B cell (primary cell): Measurements from ENCODE around the gene SLC25A40. TPM values are rescaled to one million over a fixed set of nuclear protein-coding genes. Genes with fewer than 3 reads are reported as not detected.
"Not testable (repeated sequence)": the region's sequence is repeated elsewhere in the genome, so short reads cannot be mapped to it uniquely, and the experiment has no call there.

ENCODE experiments used
- ATAC-seq: fragments of 200-7000 bp; cut with Tn5 transposase; one replicate; pipeline ENCODE4 v1.10.0; 2021; ENCODE audit warnings: low read depth, mild to moderate bottlenecking, moderate number of reproducible peaks, moderate library complexity
- CTCF ChIA-PET: fragments of 350-600 bp; sonication (Branson Sonifier 250); formaldehyde crosslinking; loops from one replicate; lab custom pipeline; 2021; ENCODE audit warnings: antibody characterized with exemption, inconsistent platforms; lab: Charles Lee
- POLR2A ChIA-PET: fragments of 350-600 bp; sonication (Branson Sonifier 250); formaldehyde crosslinking; loops from one replicate; lab custom pipeline; 2021; ENCODE audit warnings: antibody characterized with exemption; lab: Charles Lee
- DNase-seq: peaks from one replicate; pipeline ENCODE4 v3.0.0; 2013
- H2AFZ ChIP-seq: 2 replicates; pipeline ENCODE4 v1.6.1; 2012; ENCODE audit warnings: mild to moderate bottlenecking, low read depth, low read length; ENCODE audit not compliant: insufficient read depth, poor library complexity, severe bottlenecking
- H3K27ac ChIP-seq, 2 donors: 1 replicate in 1 of 2; 2 replicates in 1 of 2; pipeline ENCODE4 v1.5.1; 2012 to 2013; ENCODE audit warnings: low read length in 2 of 2, mild to moderate bottlenecking in 2 of 2, moderate library complexity in 1 of 2
- H3K27me3 ChIP-seq, 4 experiments: fragments of 200-600 bp in 1 of 4; sonication (generic) in 1 of 4; replicated peaks in 1 of 4; 1 replicate in 2 of 4; 2 replicates in 2 of 4; pipeline versions ENCODE4 v1.6.1 to v1.7.0; 2013 to 2016; ENCODE audit warnings: low read length in 3 of 4, mild to moderate bottlenecking in 2 of 4, mixed read lengths in 1 of 4, moderate library complexity in 1 of 4; ENCODE audit not compliant: insufficient read depth in 4 of 4, control insufficient read depth in 3 of 4; ENCODE audit errors: control extremely low read depth in 1 of 4
- H3K36me3 ChIP-seq, 2 experiments: replicated peaks in 1 of 2; 1 replicate in 1 of 2; 2 replicates in 1 of 2; pipeline versions ENCODE4 v1.6.1 to v1.7.1; 2013; ENCODE audit warnings: low read length in 1 of 2; ENCODE audit not compliant: insufficient read depth in 2 of 2, control insufficient read depth in 1 of 2; ENCODE audit errors: control extremely low read depth in 1 of 2, extremely low read depth in 1 of 2
- H3K4me1 ChIP-seq, 2 donors: fragments of 200-600 bp in 1 of 2; sonication (generic) in 1 of 2; 1 replicate in 1 of 2; 2 replicates in 1 of 2; pipeline versions ENCODE4 v1.5.1 to v1.6.1; 2013 to 2017; ENCODE audit warnings: low read length in 2 of 2; ENCODE audit not compliant: control insufficient read depth in 2 of 2, insufficient read depth in 2 of 2
- H3K4me2 ChIP-seq: replicated peaks from 2 replicates; pipeline ENCODE3; 2012; ENCODE audit warnings: mild to moderate bottlenecking, low read depth, low read length; ENCODE audit not compliant: poor library complexity, severe bottlenecking
- H3K4me3 ChIP-seq, 5 experiments: fragments of 200-600 bp in 1 of 5; sonication (generic) in 1 of 5; 1 replicate in 3 of 5; 2 replicates in 2 of 5; pipeline versions ENCODE4 v1.5.1 to v1.7.0; 2011 to 2016; ENCODE audit warnings: low read length in 4 of 5, mild to moderate bottlenecking in 4 of 5, low read depth in 2 of 5, control low read depth in 1 of 5, moderate library complexity in 1 of 5; ENCODE audit not compliant: insufficient read depth in 1 of 5; ENCODE audit errors: control extremely low read depth in 1 of 5, extremely low read depth in 1 of 5
- H3K79me2 ChIP-seq: fragments of 200-600 bp; sonication (generic); one replicate; pipeline ENCODE4 v1.6.0; 2016; ENCODE audit warnings: low read length; ENCODE audit not compliant: control insufficient read depth, insufficient read depth
- H3K9ac ChIP-seq: fragments of 200-600 bp; sonication (generic); 2 replicates; pipeline ENCODE4 v1.6.1; 2017; ENCODE audit warnings: mild to moderate bottlenecking, low read length, moderate library complexity
- H3K9me3 ChIP-seq, 3 donors: one replicate each; pipeline versions ENCODE4 v1.6.1 to v1.7.1; 2013; ENCODE audit warnings: low read length in 2 of 3; ENCODE audit not compliant: control insufficient read depth in 2 of 3, insufficient read depth in 1 of 3; ENCODE audit errors: control extremely low read depth in 1 of 3
- H4K20me1 ChIP-seq: 2 replicates; pipeline ENCODE4 v1.6.0; 2012; ENCODE audit warnings: mild to moderate bottlenecking, low read length; ENCODE audit not compliant: insufficient read depth, control insufficient read depth, poor library complexity, severe bottlenecking
- H3K27ac Mint-ChIP-seq: one replicate; pipeline ENCODE4 v1.8.0; 2021; ENCODE audit warnings: mixed read lengths
- H3K27me3 Mint-ChIP-seq: one replicate; pipeline ENCODE4 v1.8.0; 2021; ENCODE audit warnings: mixed read lengths
- H3K4me1 Mint-ChIP-seq: one replicate; pipeline ENCODE4 v1.8.0; 2021; ENCODE audit warnings: mixed read lengths
- H3K4me3 Mint-ChIP-seq: one replicate; pipeline ENCODE4 v1.8.0; 2021; ENCODE audit warnings: mixed read lengths
- H3K9me3 Mint-ChIP-seq: one replicate; pipeline ENCODE4 v1.8.0; 2022; ENCODE audit warnings: mixed read lengths; ENCODE audit not compliant: insufficient read depth
- EZH2 ChIP-seq: IDR thresholded peaks from 2 replicates; pipeline ENCODE4 v1.6.1; 2012; ENCODE audit warnings: borderline replicate concordance, low read depth, mild to moderate bottlenecking, moderate library complexity, low read length; ENCODE audit not compliant: insufficient read depth, poor library complexity, severe bottlenecking
- WGBS: methylation state at CpG from one replicate; pipeline ENCODE4 v1.1.5; 2013; ENCODE audit warnings: missing lambda C conversion rate; ENCODE audit not compliant: insufficient coverage; 5-methylcytosine and 5-hydroxymethylcytosine counted together
- intact Hi-C: fragments of 100-400 bp; cut with micrococcal nuclease; formaldehyde crosslinking; loops from one replicate; pipeline ENCODE4 v1.10.0; 2022
- polyA plus RNA-seq: library from polyadenylated mRNA; depleted of rRNA; stranded (reverse); fragments of >200 nt; gene quantifications from 2 replicates; pipeline ENCODE4 v1.2.3, GENCODE V29; 2012
- total RNA-seq, 2 donors: library from RNA; stranded (reverse); fragments of 120-200 nt in 1 of 2; gene quantifications; 1 replicate in 1 of 2; 2 replicates in 1 of 2; pipeline versions ENCODE4 v1.2.3 to v1.2.4, GENCODE V29; 2013 to 2022
- TF ChIP-seq, protein P1 (sequence below): fragments of 200-600 bp; IDR thresholded peaks from one replicate; pipeline ENCODE4 v1.8.0; 2022; ENCODE audit warnings: antibody characterized with exemption, mild to moderate bottlenecking

The SLC25A40 gene
- total and polyA plus RNA-seq, 2 donors (not counting 1 experiment from before 2014, with no cell fraction given), result 10.5 to 28.1 TPM

DNA sequence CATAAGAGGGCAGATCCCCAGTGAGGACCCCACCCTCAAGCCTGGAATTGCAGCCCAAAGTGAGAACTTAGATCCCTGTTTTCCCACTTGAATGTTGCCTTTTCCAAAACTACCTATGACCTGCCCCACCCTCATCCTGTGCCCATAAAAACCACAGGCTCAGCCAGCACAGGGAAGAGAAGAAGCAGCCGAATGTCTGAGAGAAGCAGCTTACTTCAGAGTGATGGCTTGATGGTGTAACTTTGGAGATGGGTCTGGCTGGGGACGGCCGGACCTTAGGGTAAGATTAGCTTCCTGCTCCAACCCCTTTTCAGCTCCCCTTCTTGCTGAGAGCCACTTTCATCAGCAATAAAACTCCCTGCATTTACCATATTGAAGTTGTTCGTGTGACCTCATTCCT lies 5.7 kb downstream of the SLC25A40 start:
- Histone ChIP-seq H3K9ac (no peak overlapping the region), H3K4me3 (no peak overlapping the region), H2AFZ (no peak overlapping the region), H3K4me2 (no peak overlapping the region), H3K9me3 (peaks cover 3 to 23% (median 21%) of the 10 kb centered on the region in 3 donors), H3K27me3 (no peaks in the 10 kb centered on the region), H3K4me1 (peaks cover 18% of the 10 kb centered on the region in 2 donors), H3K27ac (no peak overlapping the region), H3K79me2 (peaks cover 77% of the 10 kb centered on the region), H3K36me3 (peaks cover 0 to 18% of the 10 kb centered on the region in 2 experiments), H4K20me1 (no peaks in the 10 kb centered on the region)
- ChIA-PET POLR2A (no interaction called here), CTCF (interaction anchor here (1.2 kb wide), 1 partner anchor 16 kb away, joined by 5 read pairs; no protein-coding TSS in a partner anchor)
- H3K27ac Mint-ChIP-seq, result no peak overlapping the region
- 100% methylated on average over 1 of the region's 4 CpGs for WGBS
- H3K4me1 Mint-ChIP-seq, result peaks cover 21% of the 10 kb centered on the region
- peaks cover 7% of the 10 kb centered on the region for H3K9me3 Mint-ChIP-seq
- ATAC-seq (no peak), DNase-seq (no peak)
- H3K27me3 Mint-ChIP-seq, result no peaks in the 10 kb centered on the region
- intact Hi-C loops, result no loop called here
- TF ChIP-seq EZH2, result no peak
- TF ChIP-seq, protein P1, sequence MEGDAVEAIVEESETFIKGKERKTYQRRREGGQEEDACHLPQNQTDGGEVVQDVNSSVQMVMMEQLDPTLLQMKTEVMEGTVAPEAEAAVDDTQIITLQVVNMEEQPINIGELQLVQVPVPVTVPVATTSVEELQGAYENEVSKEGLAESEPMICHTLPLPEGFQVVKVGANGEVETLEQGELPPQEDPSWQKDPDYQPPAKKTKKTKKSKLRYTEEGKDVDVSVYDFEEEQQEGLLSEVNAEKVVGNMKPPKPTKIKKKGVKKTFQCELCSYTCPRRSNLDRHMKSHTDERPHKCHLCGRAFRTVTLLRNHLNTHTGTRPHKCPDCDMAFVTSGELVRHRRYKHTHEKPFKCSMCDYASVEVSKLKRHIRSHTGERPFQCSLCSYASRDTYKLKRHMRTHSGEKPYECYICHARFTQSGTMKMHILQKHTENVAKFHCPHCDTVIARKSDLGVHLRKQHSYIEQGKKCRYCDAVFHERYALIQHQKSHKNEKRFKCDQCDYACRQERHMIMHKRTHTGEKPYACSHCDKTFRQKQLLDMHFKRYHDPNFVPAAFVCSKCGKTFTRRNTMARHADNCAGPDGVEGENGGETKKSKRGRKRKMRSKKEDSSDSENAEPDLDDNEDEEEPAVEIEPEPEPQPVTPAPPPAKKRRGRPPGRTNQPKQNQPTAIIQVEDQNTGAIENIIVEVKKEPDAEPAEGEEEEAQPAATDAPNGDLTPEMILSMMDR, result no peak
- H3K4me3 Mint-ChIP-seq, result no peak overlapping the region

GRCh38 chr7:87866533-87866932 lies 9.6 kb downstream of the SLC25A40 start:
- intact Hi-C loops, H3K4me2 ChIP-seq, POLR2A ChIA-PET, H2AFZ ChIP-seq, ATAC-seq, H3K4me1 ChIP-seq, H3K27me3 ChIP-seq, H3K27ac Mint-ChIP-seq, H3K9ac ChIP-seq, H3K4me1 Mint-ChIP-seq, H3K4me3 ChIP-seq, H4K20me1 ChIP-seq, H3K27me3 Mint-ChIP-seq, H3K27ac ChIP-seq, DNase-seq, H3K9me3 Mint-ChIP-seq, CTCF ChIA-PET, H3K4me3 Mint-ChIP-seq: not testable (repeated sequence)
- Histone ChIP-seq H3K9me3 (peaks cover 3 to 25% (median 21%) of the 10 kb centered on the region in 3 donors), H3K79me2 (peaks cover 47% of the 10 kb centered on the region), H3K36me3 (peaks cover 0 to 18% of the 10 kb centered on the region in 2 experiments)
- WGBS, result 100% methylated on average over 5 of the region's 6 CpGs
